Measurements from ENCODE around the gene GLTP. TPM values are rescaled to one million over a fixed set of nuclear protein-coding genes. Genes with fewer than 3 reads are reported as not detected.

Gene GLTP
- polyA plus RNA-seq, 2 of the 4 experiments (the other 2 are of a cell fraction), result 16.9 to 18.8 TPM

- no peak for DNase-seq (ENCODE audit: low read depth in 1 of 2, low spot score in 1 of 2)
- no peak for TF ChIP-seq RARB (CRISPR knock-in tag; IDR thresholded peaks at IDR 0.05)
- no peak for TF ChIP-seq PBX3 (IDR thresholded peaks at IDR 0.05)
- TF ChIP-seq PHF8 (IDR thresholded peaks at IDR 0.05; ENCODE audit: borderline replicate concordance, low read depth), result no peak
- TF ChIP-seq CHD2 (IDR thresholded peaks at IDR 0.05; ENCODE audit: low read length, partially characterized antibody), result no peak
- no peak for TF ChIP-seq RAD21 (conservative IDR thresholded peaks at IDR 0.05 in 1 of 2, IDR thresholded peaks at IDR 0.05 in 1 of 2)
- TF ChIP-seq MAFK (IDR thresholded peaks at IDR 0.05; ENCODE audit: partially characterized antibody), result no peak
- no peak for TF ChIP-seq RFX5 (IDR thresholded peaks at IDR 0.05)
- TF ChIP-seq GATA3 (IDR thresholded peaks at IDR 0.05; ENCODE audit: borderline replicate concordance), result no peak
- no peak for TF ChIP-seq HOXB5 (CRISPR knock-in tag; IDR thresholded peaks at IDR 0.05)
- no peak for TF ChIP-seq CHD4 (IDR thresholded peaks at IDR 0.05; ENCODE audit: borderline replicate concordance)
- no peak for TF ChIP-seq FOSB (CRISPR knock-in tag; IDR thresholded peaks at IDR 0.05)
- no peak for TF ChIP-seq POLR2AphosphoS2 (conservative IDR thresholded peaks at IDR 0.05; ENCODE audit: low read length)
- TF ChIP-seq JUN (IDR thresholded peaks at IDR 0.05), result no peak
- no peak for TF ChIP-seq POLR2A (IDR thresholded peaks at IDR 0.05; ENCODE audit: low read length)
- no peak for TF ChIP-seq HES2 (IDR thresholded peaks at IDR 0.05)
- TF ChIP-seq MYC (IDR thresholded peaks at IDR 0.05; ENCODE audit: borderline replicate concordance, low read length), result no peak
- Histone ChIP-seq H3K4me2 (no peak overlapping the region), H3K27ac (no peak overlapping the region), H3K9me3 (no peaks in the 10 kb centered on the region), H3K4me3 (no peak overlapping the region), H3K4me1 (peaks cover 8% of the 10 kb centered on the region)
- 64% methylated on average over 6 of the region's 6 CpGs for WGBS (ENCODE audit: missing lambda C conversion rate)
- no peak for FAIRE-seq
- ChIA-PET POLR2A (no interaction called here), CTCF (interaction anchor here (4.3 to 7.3 kb wide), 2 partner anchors 8 to 31 kb away, joined by 25 to 85 read pairs; no protein-coding TSS in a partner anchor)
- ATAC-seq, result no peak
Observed at GRCh38 chr12:109813810-109814416, 66.4 kb downstream of the GLTP start.

GRCh38 chr12:109811624-109811995 is 68.7 kb downstream of the GLTP start:
- TF ChIP-seq HDAC2 (IDR thresholded peaks at IDR 0.05) (no peak), NR3C1 (IDR thresholded peaks at IDR 0.05) (no peak), POLR2A (IDR thresholded peaks at IDR 0.05; ENCODE audit: low read length) (no peak), FOSB (CRISPR knock-in tag; IDR thresholded peaks at IDR 0.05) (no peak), POLR2AphosphoS2 (conservative IDR thresholded peaks at IDR 0.05; ENCODE audit: low read length) (no peak), CHD2 (IDR thresholded peaks at IDR 0.05; ENCODE audit: low read length, partially characterized antibody) (no peak), MYC (IDR thresholded peaks at IDR 0.05; ENCODE audit: borderline replicate concordance, low read length) (no peak), MAFK (IDR thresholded peaks at IDR 0.05; ENCODE audit: partially characterized antibody) (no peak), NPAS2 (CRISPR knock-in tag; IDR thresholded peaks at IDR 0.05; ENCODE audit: borderline replicate concordance) (no peak), MAZ (IDR thresholded peaks at IDR 0.05; ENCODE audit: borderline replicate concordance, low read depth, low read length) (no peak), KDM5A (IDR thresholded peaks at IDR 0.05) (no peak), HOXB13 (CRISPR knock-in tag; IDR thresholded peaks at IDR 0.05; ENCODE audit: low read depth) (no peak), ZNF302 (CRISPR knock-in tag; IDR thresholded peaks at IDR 0.05) (no peak), ATOH8 (CRISPR knock-in tag; IDR thresholded peaks at IDR 0.05; ENCODE audit: low read depth) (no peak), BCL3 (IDR thresholded peaks at IDR 0.05) (no peak), RNF2 (IDR thresholded peaks at IDR 0.05; ENCODE audit: borderline replicate concordance, low read depth) (no peak), EP300 (IDR thresholded peaks at IDR 0.05) (no peak), TFCP2L1 (CRISPR knock-in tag; IDR thresholded peaks at IDR 0.05) (no peak), PBX3 (IDR thresholded peaks at IDR 0.05) (no peak), ELK1 (IDR thresholded peaks at IDR 0.05; ENCODE audit: low read depth, low read length) (no peak)
- POLR2A ChIA-PET, result no interaction called here
- Histone ChIP-seq H3K27ac (no peak overlapping the region), H3K4me3 (no peak overlapping the region), H3K4me2 (no peak overlapping the region), H3K9me3 (no peaks in the 10 kb centered on the region), H3K4me1 (peaks cover 3% of the 10 kb centered on the region; the same call in 1 of the 3 replicates)
- CTCF ChIA-PET, result interaction anchor here (0.7 to 3.8 kb wide), 8 partner anchors 13 to 214 kb away, joined by 3 to 30 read pairs (median 4); partner anchors contain the start of gene TRPV4
- WGBS (ENCODE audit: missing lambda C conversion rate), result 37% methylated on average over 5 of the region's 5 CpGs
- peak in 1 of 2 experiments; percentile 67 for DNase-seq (ENCODE audit: low read depth in 1 of 2, low spot score in 1 of 2)
- ATAC-seq, result peak; percentile 66 to 84; a peak in 4 of 6 replicates
- FAIRE-seq, result no peak
